Measurements from ENCODE around the gene CDIPT. TPM values are rescaled to one million over a fixed set of nuclear protein-coding genes. Genes with fewer than 3 reads are reported as not detected.

CDIPT gene
- total and polyA plus RNA-seq, 2 of the 4 experiments (the other 2 are of a cell fraction): 47.1 to 100 TPM

- TF ChIP-seq FOS (IDR thresholded peaks at IDR 0.05; ENCODE audit: low read depth, low read length) (peak; percentile 94), MXI1 (IDR thresholded peaks at IDR 0.05; ENCODE audit: borderline replicate concordance, low read depth, low read length) (no peak), CEBPB (IDR thresholded peaks at IDR 0.05; ENCODE audit: low read depth, low read length) (no peak)
Observed at GRCh38 chr16:29825145-29826044, 37.6 kb downstream of the CDIPT start (continued).

GRCh38 chr16:29824589-29825144, 38.4 kb downstream of the CDIPT start:
- Histone ChIP-seq H4K8ac (ENCODE audit: low read depth in 2 of 2, low read length in 2 of 2) (peak overlapping the region; percentile 43 to 95), H3K9me3 (ENCODE audit: control insufficient read depth, insufficient read depth, low read length) (no peaks in the 10 kb centered on the region), H3K79me1 (ENCODE audit: low read depth in 1 of 2, low read length in 2 of 2) (peaks cover 30 to 78% of the 10 kb centered on the region in 2 experiments), H4K91ac (ENCODE audit: insufficient read depth, low read depth, low read length) (peak overlapping the region; percentile 97), H4K5ac (ENCODE audit: low read depth, low read length) (peak overlapping the region; percentile 93), H2BK120ac (ENCODE audit: low read depth, low read length) (peak overlapping the region; percentile 98), H2BK20ac (ENCODE audit: low read depth, low read length) (peak overlapping the region; percentile 99), H3K4me2 (ENCODE audit: low read depth, low read length) (peak overlapping the region; percentile 77), H2BK5ac (ENCODE audit: low read depth, low read length, poor library complexity, severe bottlenecking) (peak overlapping the region; percentile 98), H3K4ac (ENCODE audit: low read depth, low read length) (peak overlapping the region; percentile 100), H2AFZ (replicated peaks; ENCODE audit: low read length, poor library complexity) (no peak overlapping the region), H3K9ac (ENCODE audit: low read depth, low read length) (peak overlapping the region; percentile 28), H3K27me3 (ENCODE audit: control insufficient read depth, insufficient read depth, low read length) (no peaks in the 10 kb centered on the region), H3K14ac (replicated peaks; ENCODE audit: low read depth, low read length) (peak overlapping the region; percentile 96), H3K27ac (ENCODE audit: insufficient read depth, low read length) (peak overlapping the region; percentile 95), H2AK9ac (replicated peaks; ENCODE audit: low read depth, low read length, poor library complexity) (peak overlapping the region; percentile 98), H3K4me1 (ENCODE audit: control insufficient read depth, insufficient read depth, low read length) (peaks cover 37% of the 10 kb centered on the region), H2BK15ac (ENCODE audit: low read depth, low read length) (peak overlapping the region; percentile 92; the same call in 2 of the 3 replicates), H3K18ac (ENCODE audit: low read depth, low read length) (peak overlapping the region; percentile 93), H3K56ac (ENCODE audit: extremely low read depth, insufficient read depth, low read length) (peak overlapping the region; percentile 88), H3K36me3 (ENCODE audit: control insufficient read depth, insufficient read depth, low read length) (peaks cover under 1% of the 10 kb centered on the region; the same call in 1 of the 2 replicates), H3K9me1 (ENCODE audit: insufficient read depth, low read length) (peaks cover 30% of the 10 kb centered on the region), H4K20me1 (ENCODE audit: insufficient read depth, low read length) (peaks cover 22% of the 10 kb centered on the region), H3K4me3 (ENCODE audit: insufficient read depth, low read depth, low read length) (no peak overlapping the region), H3K23ac (ENCODE audit: low read depth, low read length) (peak overlapping the region; percentile 100), H2AK5ac (ENCODE audit: low read depth, low read length) (peak overlapping the region; percentile 100)
- DNase-seq: peak; percentile 91
- BruUV-seq (replicated peaks): no TSS peak
- ChIA-PET CTCF (interaction anchor here (0.5 to 1.0 kb wide), 3 partner anchors 19 to 30 kb away, joined by 3 to 4 read pairs (median 3); no protein-coding TSS in a partner anchor), POLR2A (ENCODE audit: unreplicated experiment) (interaction anchor here (0.7 kb wide), 1 partner anchor 156 kb away, joined by 7 read pairs; no protein-coding TSS in a partner anchor)
- TF ChIP-seq SMC3 (IDR thresholded peaks at IDR 0.05; ENCODE audit: low read depth, low read length): no peak
- peak; percentile 77; the same call in 1 of the 2 replicates for TF ChIP-seq FOS (IDR thresholded peaks at IDR 0.05; ENCODE audit: low read depth, low read length)
- in situ Hi-C loops (cut with MboI; ENCODE audit: low sequenced_read_pairs): no loop called here
- WGBS, 2 experiments (ENCODE audit: extremely low coverage in 2 of 2, insufficient read length in 1 of 2): no CpG with 5 or more reads among the region's 7 CpGs
- intact Hi-C loops (cut with micrococcal nuclease): loop anchor here (5.0 kb wide), 1 partner anchor 38 kb away; the partner anchor contains the start of gene CDIPT
- ATAC-seq (ENCODE audit: low read depth): peak; percentile 49
- dilution Hi-C loops (cut with HindIII; ENCODE audit: low sequenced_read_pairs, unreplicated experiment): no loop called here

Data from IMR-90 (cell line).